HCT116 (cell line): ENCODE data around the gene TAF10. TPM values are rescaled to one million over a fixed set of nuclear protein-coding genes. Genes with fewer than 3 reads are reported as not detected.

Experiments
- ATAC-seq: fragments of 200-7000 bp; cut with Tn5 transposase; 2 replicates; pipeline ENCODE4 v1.9.1; 2020; ENCODE audit warnings: mild to moderate bottlenecking, moderate library complexity
- BruUV-seq: library from RNA; stranded (reverse); fragments of 400-500 nt; replicated peaks from 2 replicates; lab custom pipeline; 2021; lab: Mats Ljungman, UMichigan
- CTCF ChIA-PET: fragments of 300-600 bp; sonication (Branson Sonifier 250); formaldehyde crosslinking; loops from one replicate; lab custom pipeline; 2021; ENCODE audit warnings: antibody characterized with exemption; lab: Charles Lee
- POLR2A ChIA-PET: fragments of 300-600, 350-600 bp; sonication (Branson Sonifier 250); formaldehyde crosslinking; loops from one replicate; lab custom pipeline; 2021; ENCODE audit warnings: antibody characterized with exemption; lab: Charles Lee
- RAD21 ChIA-PET, 2 experiments: fragments of 300-600 bp; sonication (Branson Sonifier 250); formaldehyde crosslinking; loops; one replicate each; lab custom pipeline; 2023; ENCODE audit warnings: low total read pairs in 2 of 2; ENCODE audit not compliant: uncharacterized antibody in 2 of 2, unreplicated experiment in 2 of 2, low non-redundant PET in 1 of 2; lab: Charles Lee
- DNase-seq: peaks from one replicate; pipeline ENCODE4 v3.0.0-alpha.2; 2010; ENCODE audit warnings: low read depth, low spot score
- H2AFZ ChIP-seq: fragments of 200-600 bp; shearing (Covaris generic), sonication (generic); 2 replicates; pipeline ENCODE4 v1.6.1; 2017; ENCODE audit warnings: low read depth, mixed run types, mixed read lengths, antibody characterized with exemption, low read length; ENCODE audit not compliant: poor library complexity, severe bottlenecking
- H3K27ac ChIP-seq: 2 replicates; pipeline ENCODE4 v1.5.1; 2012; ENCODE audit warnings: low read depth, low read length
- H3K27me3 ChIP-seq: fragments of 200-600 bp; sonication (generic); 2 replicates; pipeline ENCODE4 v1.6.1; 2016; ENCODE audit warnings: mixed run types, low read length, mixed read lengths; ENCODE audit not compliant: insufficient read depth
- H3K36me3 ChIP-seq, 2 experiments: fragments of 200-500 bp in 1 of 2; fragments of 200-600 bp in 1 of 2; sonication (Bioruptor generic) in 1 of 2; sonication (generic) in 1 of 2; 2 replicates each; pipeline versions ENCODE4 v1.5.1 to v1.6.1; 2014 to 2016; ENCODE audit warnings: low read length in 2 of 2, inconsistent platforms in 1 of 2, mixed read lengths in 1 of 2, mixed run types in 1 of 2; ENCODE audit not compliant: insufficient read depth in 2 of 2, control insufficient read depth in 1 of 2
- H3K4me1 ChIP-seq, 2 experiments: fragments of 200-600 bp in 1 of 2; sonication (generic) in 1 of 2; 2 replicates each; pipeline versions ENCODE4 v1.5.1 to v1.6.1; 2012 to 2017; ENCODE audit warnings: low read length in 2 of 2, inconsistent platforms in 1 of 2, mild to moderate bottlenecking in 1 of 2, mixed read lengths in 1 of 2, mixed run types in 1 of 2, moderate library complexity in 1 of 2; ENCODE audit not compliant: insufficient read depth in 2 of 2, control insufficient read depth in 1 of 2
- H3K4me2 ChIP-seq: fragments of 200-600 bp; sonication (generic); 2 replicates; pipeline ENCODE4 v1.6.1; 2017; ENCODE audit warnings: mixed run types, low read length, mixed read lengths
- H3K4me3 ChIP-seq, 2 experiments: fragments of 200-600 bp in 1 of 2; sonication (generic) in 1 of 2; replicated peaks in 1 of 2; 2 replicates each; pipeline ENCODE4 v1.5.1; 2011 to 2016; ENCODE audit warnings: low read length in 2 of 2, control low read depth in 1 of 2, low read depth in 1 of 2, mild to moderate bottlenecking in 1 of 2, mixed read lengths in 1 of 2, mixed run types in 1 of 2
- H3K79me2 ChIP-seq: fragments of 200-600 bp; sonication (generic); 2 replicates; pipeline ENCODE4 v1.6.1; 2017; ENCODE audit warnings: mild to moderate bottlenecking, mixed run types, low read length, moderate library complexity, mixed read lengths; ENCODE audit not compliant: insufficient read depth
- H3K9ac ChIP-seq: fragments of 200-600 bp; sonication (generic); 2 replicates; pipeline ENCODE4 v1.6.1; 2016; ENCODE audit warnings: low read length, mixed read lengths
- H3K9me2 ChIP-seq: fragments of 200-600 bp; sonication (generic), shearing (Covaris generic); 2 replicates; pipeline ENCODE4 v1.6.1; 2017; ENCODE audit warnings: mixed run types, mild to moderate bottlenecking, moderate library complexity; ENCODE audit not compliant: insufficient read depth
- H3K9me3 ChIP-seq, 2 experiments: fragments of 200-500 bp in 1 of 2; fragments of 200-600 bp in 1 of 2; sonication (Bioruptor generic) in 1 of 2; sonication (generic) in 1 of 2; 2 replicates each; pipeline ENCODE4 v1.6.1; 2014 to 2017; ENCODE audit warnings: low read length in 2 of 2, mixed read lengths in 2 of 2, inconsistent platforms in 1 of 2, low read depth in 1 of 2, mild to moderate bottlenecking in 1 of 2, mixed run types in 1 of 2, moderate library complexity in 1 of 2; ENCODE audit not compliant: control insufficient read depth in 1 of 2, insufficient read depth in 1 of 2
- H4K20me1 ChIP-seq: fragments of 200-600 bp; sonication (generic), shearing (Covaris generic); 2 replicates; pipeline ENCODE4 v1.6.1; 2017; ENCODE audit warnings: mixed run types, mild to moderate bottlenecking, moderate library complexity; ENCODE audit not compliant: insufficient read depth
- CTCF ChIP-seq, 3 experiments: fragments of 200-600 bp in 1 of 3; sonication (generic) in 1 of 3; IDR thresholded peaks in 2 of 3; conservative IDR thresholded peaks in 1 of 3; 2 replicates each; pipeline ENCODE4 v1.5.1; 2012 to 2017; ENCODE audit warnings: low read depth in 2 of 3, low read length in 2 of 3, antibody characterized with exemption in 1 of 3, borderline replicate concordance in 1 of 3, control low read depth in 1 of 3, mild to moderate bottlenecking in 1 of 3, mixed read lengths in 1 of 3, mixed run types in 1 of 3, moderate library complexity in 1 of 3; ENCODE audit not compliant: insufficient read depth in 1 of 3
- EZH2 ChIP-seq: fragments of 200-600 bp; sonication (generic); IDR thresholded peaks from 2 replicates; pipeline ENCODE4 v1.6.1; 2017; ENCODE audit warnings: antibody characterized with exemption, mixed run types
- POLR2A ChIP-seq: IDR thresholded peaks from 2 replicates; pipeline ENCODE4 v1.7.0; 2011; ENCODE audit warnings: borderline replicate concordance; ENCODE audit not compliant: insufficient read depth, insufficient read length; ENCODE audit errors: extremely low read depth
- POLR2AphosphoS5 ChIP-seq: IDR thresholded peaks from 2 replicates; pipeline ENCODE4 v1.6.1; 2011; ENCODE audit warnings: mild to moderate bottlenecking, low read depth, low read length, moderate library complexity
- RAD21 ChIP-seq: IDR thresholded peaks from 2 replicates; pipeline ENCODE4 v1.6.1; 2012; ENCODE audit warnings: low read depth, mild to moderate bottlenecking
- SIN3A ChIP-seq: IDR thresholded peaks from 2 replicates; pipeline ENCODE4 v1.6.1; 2012; ENCODE audit warnings: low read depth
- SP1 ChIP-seq: IDR thresholded peaks from 2 replicates; pipeline ENCODE4 v1.6.1; 2012; ENCODE audit warnings: low read depth
- intact Hi-C: fragments of 100-400 bp; cut with micrococcal nuclease; formaldehyde crosslinking; loops from 2 replicates; pipeline ENCODE4 v1.10.0; 2022
- total RNA-seq: library from RNA; stranded (reverse); gene quantifications from one replicate; pipeline ENCODE4 v1.2.1, GENCODE V29; 2021; ENCODE audit not compliant: unreplicated experiment

TAF10 gene
- total RNA-seq, 1 experiment from 2014 or later = 151 TPM

DNA sequence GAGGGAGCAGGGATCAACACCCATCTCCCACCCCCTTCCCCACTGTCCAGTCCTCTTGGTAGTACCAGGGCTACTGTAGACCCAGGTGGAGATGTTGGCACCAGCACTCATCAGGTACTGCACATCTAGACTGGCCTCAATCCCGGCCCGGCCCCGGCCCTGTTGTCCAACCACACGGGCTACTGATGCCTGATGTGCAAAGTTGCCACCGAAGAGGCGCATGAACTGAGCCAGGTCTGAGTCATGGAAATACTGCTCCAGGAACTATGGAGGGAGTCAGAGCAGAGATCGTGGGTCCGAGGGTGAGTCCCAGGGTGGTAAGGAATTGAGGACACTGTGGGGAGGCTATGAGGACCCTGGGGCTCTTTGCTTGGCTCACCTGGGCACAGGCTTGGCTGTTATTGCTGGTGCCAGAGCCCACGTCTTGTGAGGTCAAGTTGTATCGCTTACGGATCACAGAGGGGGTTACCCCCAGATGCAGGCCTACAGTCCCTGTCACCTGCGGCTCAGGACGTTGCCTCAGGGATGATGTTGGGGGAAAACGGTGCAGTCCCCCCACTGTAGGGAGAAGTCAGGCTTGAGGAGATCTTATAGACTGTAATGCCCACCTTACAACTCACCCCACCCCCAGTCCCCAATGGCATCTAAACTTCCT is 4.7 kb upstream of the TAF10 start:
- Histone ChIP-seq H3K27ac (no peak overlapping the region), H3K9me3 (no peaks in the 10 kb centered on the region), H2AFZ (no peak overlapping the region), H3K9me2 (no peaks in the 10 kb centered on the region), H4K20me1 (no peaks in the 10 kb centered on the region), H3K4me3 (no peak overlapping the region), H3K9ac (no peak overlapping the region), H3K4me1 (peaks cover 5 to 26% of the 10 kb centered on the region in 2 experiments; a peak in 3 of 4 replicates), H3K27me3 (no peaks in the 10 kb centered on the region), H3K4me2 (no peak overlapping the region), H3K79me2 (peaks cover 12% of the 10 kb centered on the region; the same call in 1 of the 2 replicates), H3K36me3 (peaks cover 0 to 4% of the 10 kb centered on the region in 2 experiments; a peak in 1 of 4 replicates)
- no peak for DNase-seq
- intact Hi-C loops = no loop called here
- ChIA-PET RAD21 (no interaction called here), POLR2A (no interaction called here), CTCF (no interaction called here)
- TF ChIP-seq POLR2AphosphoS5 = no peak
- TF ChIP-seq CTCF (IDR thresholded peaks at IDR 0.05 in 2 of 3, conservative IDR thresholded peaks at IDR 0.05 in 1 of 3; ENCODE audit: borderline replicate concordance in 1 of 3, insufficient read depth in 1 of 3, low read depth in 2 of 3, low read length in 2 of 3) = no peak
- no peak for TF ChIP-seq SIN3A
- TF ChIP-seq RAD21 = no peak
- no peak for TF ChIP-seq POLR2A
- no peak for TF ChIP-seq SP1
- no peak for TF ChIP-seq EZH2
- ATAC-seq = no peak
- BruUV-seq = no TSS peak
